ENCODE data around the gene FSTL4. TPM values are rescaled to one million over a fixed set of nuclear protein-coding genes. Genes with fewer than 3 reads are reported as not detected.

The FSTL4 gene
- total and polyA plus RNA-seq, 2 donors (not counting 1 experiment from before 2014, with no cell fraction given): 0.31 to 6.7 TPM

DNA sequence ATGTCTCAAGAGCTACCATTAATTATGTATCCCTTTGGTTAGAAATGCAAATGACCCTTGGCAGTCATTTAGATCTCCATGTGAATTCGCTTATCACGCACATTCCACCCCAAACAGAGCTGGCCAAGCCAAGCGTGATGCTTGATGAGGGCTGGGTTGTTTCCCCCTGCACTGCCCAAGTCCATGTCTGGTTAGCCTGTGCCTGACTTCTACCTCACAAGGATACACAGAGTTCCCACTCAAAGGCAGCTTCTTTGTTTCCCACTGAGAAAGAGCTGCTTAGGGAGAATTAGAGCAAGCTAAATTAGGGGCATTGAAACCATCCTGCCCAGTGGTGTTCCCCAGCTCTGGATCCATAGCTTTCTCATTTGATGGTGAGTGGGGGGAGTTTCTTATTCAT, 87.2 kb downstream of the FSTL4 start:
- Mint-ChIP-seq H3K4me3 (no peak overlapping the region), H3K4me1 (no peaks in the 10 kb centered on the region), H3K9me3 (ENCODE audit: insufficient read depth) (no peaks in the 10 kb centered on the region), H3K27ac (no peak overlapping the region), H3K27me3 (peaks cover 17% of the 10 kb centered on the region)
- Histone ChIP-seq H3K27ac (ENCODE audit: low read length in 2 of 2) (no peak overlapping the region), H3K27me3 (replicated peaks in 1 of 4; ENCODE audit: control extremely low read depth in 1 of 4, control insufficient read depth in 3 of 4, insufficient read depth in 4 of 4, low read length in 3 of 4) (no peaks in the 10 kb centered on the region), H3K36me3 (replicated peaks in 1 of 2; ENCODE audit: control extremely low read depth in 1 of 2, control insufficient read depth in 1 of 2, extremely low read depth in 1 of 2, insufficient read depth in 2 of 2, low read length in 1 of 2) (no peaks in the 10 kb centered on the region), H3K4me1 (ENCODE audit: control insufficient read depth in 2 of 2, insufficient read depth in 2 of 2, low read length in 2 of 2) (no peaks in the 10 kb centered on the region), H4K20me1 (ENCODE audit: control insufficient read depth, insufficient read depth, low read length, poor library complexity, severe bottlenecking) (no peaks in the 10 kb centered on the region), H3K4me3 (ENCODE audit: control extremely low read depth in 1 of 5, extremely low read depth in 1 of 5, insufficient read depth in 1 of 5, low read depth in 2 of 5, low read length in 4 of 5) (no peak overlapping the region), H3K4me2 (replicated peaks; ENCODE audit: low read depth, low read length, poor library complexity, severe bottlenecking) (no peak overlapping the region), H3K9ac (ENCODE audit: low read length) (no peak overlapping the region), H3K9me3 (ENCODE audit: control extremely low read depth in 1 of 3, control insufficient read depth in 2 of 3, insufficient read depth in 1 of 3, low read length in 2 of 3) (no peaks in the 10 kb centered on the region), H3K79me2 (ENCODE audit: control insufficient read depth, insufficient read depth, low read length) (no peaks in the 10 kb centered on the region), H2AFZ (ENCODE audit: insufficient read depth, low read depth, low read length, poor library complexity, severe bottlenecking) (no peak overlapping the region)
- intact Hi-C loops (cut with micrococcal nuclease): no loop called here
- POLR2A ChIA-PET: no interaction called here
- ATAC-seq (ENCODE audit: low read depth): no peak
- CTCF ChIA-PET: interaction anchor here (0.6 to 0.9 kb wide), 2 partner anchors 18 to 30 kb away, joined by 3 read pairs; no protein-coding TSS in a partner anchor
- DNase-seq: no peak
- WGBS (ENCODE audit: insufficient coverage): 89% methylated on average over 3 of the region's 3 CpGs
- no peak for TF ChIP-seq EZH2 (IDR thresholded peaks at IDR 0.05; ENCODE audit: borderline replicate concordance, insufficient read depth, low read depth, low read length, poor library complexity, severe bottlenecking)
- TF ChIP-seq, protein P1, sequence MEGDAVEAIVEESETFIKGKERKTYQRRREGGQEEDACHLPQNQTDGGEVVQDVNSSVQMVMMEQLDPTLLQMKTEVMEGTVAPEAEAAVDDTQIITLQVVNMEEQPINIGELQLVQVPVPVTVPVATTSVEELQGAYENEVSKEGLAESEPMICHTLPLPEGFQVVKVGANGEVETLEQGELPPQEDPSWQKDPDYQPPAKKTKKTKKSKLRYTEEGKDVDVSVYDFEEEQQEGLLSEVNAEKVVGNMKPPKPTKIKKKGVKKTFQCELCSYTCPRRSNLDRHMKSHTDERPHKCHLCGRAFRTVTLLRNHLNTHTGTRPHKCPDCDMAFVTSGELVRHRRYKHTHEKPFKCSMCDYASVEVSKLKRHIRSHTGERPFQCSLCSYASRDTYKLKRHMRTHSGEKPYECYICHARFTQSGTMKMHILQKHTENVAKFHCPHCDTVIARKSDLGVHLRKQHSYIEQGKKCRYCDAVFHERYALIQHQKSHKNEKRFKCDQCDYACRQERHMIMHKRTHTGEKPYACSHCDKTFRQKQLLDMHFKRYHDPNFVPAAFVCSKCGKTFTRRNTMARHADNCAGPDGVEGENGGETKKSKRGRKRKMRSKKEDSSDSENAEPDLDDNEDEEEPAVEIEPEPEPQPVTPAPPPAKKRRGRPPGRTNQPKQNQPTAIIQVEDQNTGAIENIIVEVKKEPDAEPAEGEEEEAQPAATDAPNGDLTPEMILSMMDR (IDR thresholded peaks at IDR 0.05): no peak

DNA sequence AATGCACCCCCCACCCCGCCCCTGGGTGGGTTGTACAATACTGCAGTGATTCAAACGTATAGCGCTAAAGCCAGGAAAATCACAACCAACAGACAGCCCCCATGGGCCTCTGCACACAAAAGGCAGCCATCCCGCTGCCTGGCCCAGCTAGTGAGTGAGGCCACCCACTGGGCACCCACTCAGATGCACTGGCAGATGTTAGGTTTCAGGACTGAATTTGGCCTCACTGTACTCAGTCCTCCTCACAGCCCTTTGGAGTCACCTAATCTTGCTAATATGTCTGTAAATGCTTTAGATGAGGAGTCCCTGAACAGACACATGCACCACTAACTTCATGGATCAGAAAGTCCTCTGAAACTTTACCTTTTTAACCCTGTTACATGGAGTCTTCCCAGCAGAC, 87.7 kb downstream of the FSTL4 start:
- intact Hi-C loops (cut with micrococcal nuclease): no loop called here
- Mint-ChIP-seq H3K27me3 (peaks cover 17% of the 10 kb centered on the region), H3K27ac (no peak overlapping the region), H3K4me3 (no peak overlapping the region), H3K9me3 (ENCODE audit: insufficient read depth) (no peaks in the 10 kb centered on the region), H3K4me1 (no peaks in the 10 kb centered on the region)
- DNase-seq (no peak), ATAC-seq (ENCODE audit: low read depth) (no peak)
- TF ChIP-seq EZH2 (IDR thresholded peaks at IDR 0.05; ENCODE audit: borderline replicate concordance, insufficient read depth, low read depth, low read length, poor library complexity, severe bottlenecking): no peak
- TF ChIP-seq, protein P1 (IDR thresholded peaks at IDR 0.05): no peak
- Histone ChIP-seq H3K79me2 (ENCODE audit: control insufficient read depth, insufficient read depth, low read length) (no peaks in the 10 kb centered on the region), H3K9ac (ENCODE audit: low read length) (no peak overlapping the region), H3K4me2 (replicated peaks; ENCODE audit: low read depth, low read length, poor library complexity, severe bottlenecking) (no peak overlapping the region), H2AFZ (ENCODE audit: insufficient read depth, low read depth, low read length, poor library complexity, severe bottlenecking) (no peak overlapping the region), H3K4me3 (ENCODE audit: control extremely low read depth in 1 of 5, extremely low read depth in 1 of 5, insufficient read depth in 1 of 5, low read depth in 2 of 5, low read length in 4 of 5) (no peak overlapping the region), H4K20me1 (ENCODE audit: control insufficient read depth, insufficient read depth, low read length, poor library complexity, severe bottlenecking) (no peaks in the 10 kb centered on the region), H3K4me1 (ENCODE audit: control insufficient read depth in 2 of 2, insufficient read depth in 2 of 2, low read length in 2 of 2) (no peaks in the 10 kb centered on the region), H3K36me3 (replicated peaks in 1 of 2; ENCODE audit: control extremely low read depth in 1 of 2, control insufficient read depth in 1 of 2, extremely low read depth in 1 of 2, insufficient read depth in 2 of 2, low read length in 1 of 2) (no peaks in the 10 kb centered on the region), H3K9me3 (ENCODE audit: control extremely low read depth in 1 of 3, control insufficient read depth in 2 of 3, insufficient read depth in 1 of 3, low read length in 2 of 3) (no peaks in the 10 kb centered on the region), H3K27ac (ENCODE audit: low read length in 2 of 2) (no peak overlapping the region), H3K27me3 (replicated peaks in 1 of 4; ENCODE audit: control extremely low read depth in 1 of 4, control insufficient read depth in 3 of 4, insufficient read depth in 4 of 4, low read length in 3 of 4) (peaks cover 0 to 1% (median 0%) of the 10 kb centered on the region in 4 experiments)
- WGBS (ENCODE audit: insufficient coverage): 100% methylated on average over 4 of the region's 4 CpGs
- POLR2A ChIA-PET: no interaction called here
- CTCF ChIA-PET: no interaction called here

Measured in B cell (primary cell).